HG03457 (cell line): ENCODE results near the gene KCND3.

Experiments used
- ATAC-seq: cut with Tn5 transposase; IDR thresholded peaks from one replicate; pipeline ENCODE4 v1.9.1; 2021; ENCODE audit warnings: moderate number of reproducible peaks; ENCODE audit not compliant: unreplicated experiment

KCND3 gene

DNA sequence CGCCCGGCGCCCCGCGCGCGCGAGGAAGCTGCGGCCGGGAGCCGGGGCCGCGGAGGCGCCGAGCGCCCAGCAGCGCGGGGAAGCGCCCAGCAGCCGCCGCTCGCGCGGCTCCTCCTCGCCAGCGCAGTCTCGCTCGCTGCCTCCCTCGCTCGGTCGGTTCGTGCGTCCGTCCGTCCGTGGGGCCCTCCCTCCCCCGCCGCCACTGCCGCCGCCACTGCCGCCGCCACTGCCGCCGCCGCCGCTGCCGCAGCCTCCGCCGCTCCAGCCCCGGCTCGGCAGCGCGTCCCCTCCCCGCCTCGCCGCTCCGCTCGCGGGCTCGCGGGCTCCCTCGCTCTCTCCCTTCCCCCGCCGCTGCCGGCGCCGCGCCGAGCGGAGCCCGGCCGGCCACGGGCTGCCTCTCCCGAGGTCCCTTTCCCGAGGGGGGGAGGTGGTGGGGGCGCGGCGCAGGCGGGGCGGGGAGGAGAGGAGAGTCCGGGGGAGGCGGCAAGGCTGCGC is at the start of gene KCND3:
Gene KCND3 (minus strand): TSS at position 138 of the 495 bp plus-strand sequence.
- ATAC-seq: no peak

DNA sequence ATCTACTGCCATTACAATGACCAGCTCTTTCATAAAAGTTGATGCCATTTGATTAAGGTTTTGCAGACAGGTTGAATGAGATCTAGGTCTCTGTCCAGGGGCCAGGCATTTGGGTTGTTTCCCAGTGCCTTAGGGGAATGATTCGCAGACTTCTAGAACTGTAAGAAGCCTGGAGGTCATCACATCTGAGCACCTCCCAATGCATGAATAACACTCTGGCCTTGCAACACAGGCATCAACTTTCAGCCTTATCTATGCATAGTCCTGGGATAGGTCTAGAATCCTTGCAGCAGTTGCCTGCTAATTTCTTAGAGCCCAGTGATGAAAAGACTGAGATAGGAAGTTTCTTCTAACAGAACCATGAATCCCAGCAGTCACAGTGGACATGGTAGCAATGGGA is 44.8 kb upstream of the KCND3 start:
- no peak for ATAC-seq

DNA sequence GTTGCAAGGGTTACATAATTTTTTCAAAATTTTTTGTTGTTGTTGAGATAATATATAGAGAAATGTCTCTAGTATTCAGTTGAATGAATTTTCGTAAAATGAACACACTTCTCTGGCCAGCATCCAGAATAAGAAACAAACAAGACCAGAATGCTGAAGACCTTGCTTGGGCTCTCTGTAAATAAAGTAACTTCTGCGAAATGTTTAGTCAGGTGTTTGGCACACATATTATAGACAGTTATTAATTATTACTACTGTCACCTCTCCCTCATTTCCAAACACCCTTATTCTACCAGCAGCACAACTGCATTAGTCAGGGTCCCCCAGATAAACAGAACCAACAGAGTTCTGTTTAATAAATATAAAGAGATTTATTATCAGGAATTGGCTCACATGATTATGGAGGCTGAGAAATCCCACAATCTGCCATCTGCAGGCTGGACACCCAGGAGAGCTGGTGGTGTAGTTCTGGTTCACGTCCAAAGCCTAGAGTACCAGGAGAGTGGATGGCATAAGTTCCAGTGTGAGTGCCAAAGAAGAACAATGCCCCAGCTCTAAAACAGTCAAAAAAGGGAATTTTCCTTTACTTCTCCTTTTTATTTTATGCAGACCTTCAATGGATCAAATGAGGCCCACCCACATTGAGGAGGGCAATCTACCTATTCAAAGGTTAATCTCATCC is 44.1 kb upstream of the KCND3 start:
- no peak for ATAC-seq

DNA sequence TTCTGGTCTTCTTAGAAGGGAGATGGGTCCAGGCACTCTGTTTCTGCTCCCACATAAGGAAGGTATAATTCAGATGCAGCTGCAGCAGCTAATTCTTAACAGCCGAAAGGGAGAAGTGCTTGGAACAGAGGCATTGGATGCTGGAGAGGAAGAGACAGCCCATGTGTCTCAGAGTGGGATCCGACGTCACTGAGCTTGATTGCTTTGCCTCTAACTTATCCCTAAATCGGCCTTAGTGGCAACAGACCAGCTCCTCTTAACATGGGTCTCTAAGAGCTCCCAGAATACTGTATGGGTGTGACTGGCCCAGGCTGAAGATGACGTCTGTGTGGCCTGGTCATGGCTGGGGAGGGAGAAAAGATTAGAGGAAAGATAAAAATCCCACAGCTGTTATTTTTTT is 40.7 kb upstream of the KCND3 start:
- ATAC-seq: no peak

DNA sequence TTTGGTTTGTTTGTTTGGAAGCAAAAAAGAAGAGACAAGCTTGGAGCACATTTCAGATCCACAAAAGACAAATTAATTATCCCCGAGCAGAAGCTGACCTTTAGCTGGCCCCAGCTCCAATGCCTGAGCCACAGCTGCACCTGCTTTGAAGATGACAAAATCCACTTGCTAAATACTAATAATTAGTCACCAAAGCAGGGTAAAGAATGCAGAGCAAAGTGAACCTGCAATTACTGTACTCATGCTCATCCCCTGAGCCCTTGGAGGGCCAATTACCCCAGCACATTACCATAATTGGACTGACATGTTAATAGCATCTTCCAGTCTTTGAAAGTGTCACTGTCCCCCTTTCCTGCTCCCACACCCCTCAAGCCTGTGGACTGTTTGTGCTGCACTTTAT is 38.2 kb upstream of the KCND3 start:
- ATAC-seq: no peak

DNA sequence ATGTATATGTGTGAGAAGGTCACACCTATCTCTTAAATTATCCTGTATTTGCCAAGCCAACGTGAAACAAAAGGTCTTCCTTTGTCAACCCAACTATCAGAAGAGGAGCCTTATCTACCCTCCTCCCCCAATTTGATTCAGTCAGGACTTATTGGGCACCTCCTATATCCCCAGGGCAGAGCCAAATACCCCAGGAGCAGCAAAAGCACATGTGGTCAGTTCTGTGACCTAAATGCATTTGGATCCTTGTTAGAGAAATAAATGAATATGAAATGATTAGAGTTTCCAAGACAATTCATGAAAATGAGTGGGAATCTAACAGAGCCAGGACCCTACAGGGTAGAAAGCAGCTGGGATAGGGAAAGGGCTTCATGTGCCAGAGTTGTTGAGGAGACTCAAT is 37.0 kb upstream of the KCND3 start:
- ATAC-seq: no peak

DNA sequence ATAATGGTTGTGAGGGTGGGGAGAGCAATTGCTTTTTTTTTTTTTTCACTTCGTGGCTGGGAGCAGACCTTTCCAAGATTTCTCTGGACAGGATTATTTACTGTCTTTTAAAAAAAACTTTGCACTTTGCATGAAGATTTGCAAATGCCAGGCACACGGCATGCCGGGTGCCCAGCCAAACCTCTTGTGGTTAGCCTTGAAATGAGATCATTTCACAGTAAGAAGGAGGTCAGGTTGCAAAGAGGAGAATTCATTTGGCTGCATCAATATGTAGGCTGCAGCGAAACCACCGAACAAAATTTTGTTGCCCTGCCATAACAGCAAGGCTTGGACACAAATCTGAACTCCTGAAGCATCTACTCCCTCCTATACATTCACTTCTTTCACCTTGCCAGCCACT is 36.5 kb upstream of the KCND3 start:
- ATAC-seq: no peak

DNA sequence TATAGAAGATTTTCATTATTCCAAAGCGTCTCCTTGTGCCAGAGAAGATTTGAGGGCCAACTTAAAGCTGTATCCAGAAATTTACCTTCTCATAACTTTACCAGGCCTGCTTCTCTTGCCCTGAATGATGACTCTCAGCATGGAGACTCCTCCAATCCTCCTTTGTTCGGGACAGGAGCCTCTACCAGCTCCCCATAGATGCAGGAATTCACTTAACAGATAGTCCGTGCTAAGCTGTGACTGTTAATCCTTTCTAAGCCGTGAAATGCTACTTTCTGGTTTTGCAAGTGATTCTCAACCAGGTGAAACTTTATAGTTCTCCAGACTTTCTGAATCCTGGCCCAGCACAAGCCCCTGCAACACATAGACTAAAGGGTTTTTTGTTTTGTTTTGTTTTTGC is 31.8 kb upstream of the KCND3 start:
- ATAC-seq: no peak

DNA sequence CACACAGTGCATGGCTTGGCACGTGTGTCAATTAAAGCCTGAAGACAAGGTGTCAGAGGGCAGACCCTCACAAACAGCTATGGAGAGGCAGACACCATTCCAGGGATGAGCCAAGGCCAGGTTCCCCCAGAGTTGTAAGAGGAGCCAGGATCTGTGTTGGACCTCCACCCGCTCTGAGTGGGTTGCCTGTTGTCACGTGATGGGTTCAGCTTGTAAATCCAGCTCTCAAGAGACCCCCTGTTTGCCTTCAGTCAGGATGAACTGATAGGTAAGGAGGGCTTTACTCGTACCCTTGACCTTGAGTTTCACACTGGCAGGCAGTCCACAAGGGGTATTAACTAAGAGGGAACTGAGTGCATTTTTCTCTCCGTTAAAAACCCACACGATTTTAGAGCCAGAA is 27.7 kb upstream of the KCND3 start:
- ATAC-seq: no peak

DNA sequence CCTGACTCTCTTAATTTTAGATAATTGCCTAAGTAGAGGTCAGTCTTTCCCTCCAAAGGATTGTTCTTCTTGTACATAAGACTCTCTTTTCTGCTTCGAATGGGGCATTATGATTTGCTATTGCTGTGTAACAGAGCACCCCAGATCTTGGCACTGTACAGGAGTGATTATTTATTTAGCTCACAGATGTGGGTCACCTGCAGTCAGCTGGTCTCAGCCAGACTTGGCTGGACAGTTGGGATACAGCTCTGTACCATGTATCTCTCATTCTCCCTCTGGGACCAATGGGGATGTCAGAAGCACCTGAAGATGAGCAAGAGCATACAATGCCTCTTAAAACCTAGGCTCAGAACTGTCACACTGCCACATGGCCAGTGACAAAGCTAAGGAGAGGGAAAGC is 23.4 kb upstream of the KCND3 start:
- ATAC-seq: no peak

DNA sequence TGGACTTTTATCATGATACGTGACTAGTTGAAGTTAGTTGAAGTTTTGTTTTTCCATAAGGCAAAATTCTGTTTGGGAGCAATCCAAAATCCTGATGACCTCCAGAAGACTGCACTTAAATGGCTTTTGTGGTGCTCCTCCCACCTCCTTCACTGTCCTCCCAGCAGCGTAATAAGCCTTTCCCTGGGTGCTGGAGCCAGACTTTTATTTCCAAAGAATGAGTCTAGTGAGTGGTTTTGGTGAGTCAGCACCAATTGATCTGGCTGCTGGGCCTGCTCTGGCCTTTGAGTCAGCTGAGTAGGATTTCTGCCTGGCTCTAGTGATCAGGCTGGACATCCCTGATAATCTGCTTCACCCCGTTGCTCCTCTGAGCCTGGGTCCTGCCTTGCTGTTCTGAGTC is 21.7 kb upstream of the KCND3 start:
- ATAC-seq: no peak

DNA sequence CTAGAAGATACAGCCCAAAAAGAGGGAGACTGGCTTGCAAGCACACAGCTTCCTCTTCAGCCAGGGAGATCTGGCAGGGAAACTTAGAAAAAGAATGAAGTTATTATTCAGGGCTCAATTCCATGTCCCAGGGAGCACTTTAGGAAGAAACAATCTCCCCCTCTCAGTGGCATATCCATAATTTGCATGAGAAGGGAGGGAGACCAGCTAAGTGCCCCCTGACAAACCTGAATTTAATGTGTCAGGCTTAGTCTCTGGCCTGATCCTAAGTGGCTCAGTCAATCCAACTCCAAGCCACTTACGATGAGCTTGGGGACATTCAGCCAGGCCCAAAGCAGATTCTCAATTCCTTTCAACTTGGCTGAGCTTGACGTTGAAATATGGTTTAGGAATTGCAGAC is 17.7 kb upstream of the KCND3 start:
- ATAC-seq: no peak

DNA sequence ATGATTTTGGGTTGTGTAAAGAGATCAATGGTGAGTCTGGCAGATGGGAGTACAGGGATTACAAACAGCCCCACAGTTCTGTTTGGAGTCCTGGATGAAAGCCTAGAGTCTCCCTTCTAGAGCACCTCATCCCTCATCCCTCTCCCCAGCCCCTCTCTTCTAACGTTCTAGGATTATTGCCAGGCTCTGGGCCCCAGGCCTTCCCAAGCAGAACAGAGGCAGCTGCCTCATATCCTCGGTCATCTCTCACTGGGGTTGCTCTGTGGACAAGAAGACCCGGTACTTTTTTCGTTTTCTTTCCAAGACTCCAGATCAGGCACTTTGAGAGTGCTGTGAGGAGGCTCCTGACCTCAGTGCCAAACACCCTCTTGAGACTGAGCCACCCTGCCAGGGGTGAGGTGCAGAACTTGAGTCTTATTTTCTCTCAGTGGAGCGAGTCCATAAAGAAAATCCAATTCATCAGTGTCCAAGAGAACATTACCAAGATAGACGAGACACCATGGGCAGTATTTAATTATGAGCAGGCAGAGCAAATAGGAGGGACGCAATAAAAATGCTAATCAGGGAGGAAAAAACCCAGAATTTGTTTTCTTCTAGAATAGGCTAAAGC is 17.1 kb upstream of the KCND3 start:
- no peak for ATAC-seq

DNA sequence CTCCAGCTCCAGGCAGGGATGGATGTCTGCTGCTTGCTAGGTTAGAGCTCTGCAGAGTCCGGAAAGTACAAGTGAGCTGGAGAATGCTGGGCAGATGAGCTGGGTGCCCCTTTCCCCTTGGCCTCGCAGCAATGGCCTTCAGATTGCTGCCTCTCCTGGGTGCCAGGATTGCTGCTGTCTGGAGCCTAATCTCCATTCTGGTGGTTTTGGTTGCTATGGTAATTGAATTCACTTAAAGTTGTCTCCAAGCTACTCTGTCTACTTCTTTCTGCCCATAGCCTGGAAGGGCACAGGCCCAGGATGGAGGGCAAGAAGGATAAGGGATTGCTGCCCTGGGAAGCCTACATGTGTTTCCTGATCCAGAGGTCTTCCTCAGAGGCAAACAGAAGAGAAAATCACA is 14.6 kb upstream of the KCND3 start:
- no peak for ATAC-seq

DNA sequence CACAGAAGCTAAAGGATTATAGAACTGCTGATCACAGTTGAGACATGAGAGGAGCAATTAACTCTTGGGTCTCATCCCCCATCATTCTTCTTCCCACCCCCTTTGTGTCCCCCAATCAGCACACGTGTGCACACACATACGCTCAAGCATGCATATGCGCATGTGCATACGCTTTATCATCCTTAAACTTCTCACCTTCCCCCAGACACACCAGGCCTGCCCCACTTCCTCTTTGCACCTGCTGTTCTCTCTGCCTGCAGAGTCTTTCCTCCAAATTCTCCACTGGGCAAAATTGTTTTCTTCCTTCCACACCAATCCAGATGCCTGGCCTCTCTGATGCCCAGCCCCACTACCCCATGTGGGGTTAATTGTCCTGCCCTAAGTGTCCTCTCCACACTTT is 13.0 kb upstream of the KCND3 start:
- ATAC-seq: no peak

DNA sequence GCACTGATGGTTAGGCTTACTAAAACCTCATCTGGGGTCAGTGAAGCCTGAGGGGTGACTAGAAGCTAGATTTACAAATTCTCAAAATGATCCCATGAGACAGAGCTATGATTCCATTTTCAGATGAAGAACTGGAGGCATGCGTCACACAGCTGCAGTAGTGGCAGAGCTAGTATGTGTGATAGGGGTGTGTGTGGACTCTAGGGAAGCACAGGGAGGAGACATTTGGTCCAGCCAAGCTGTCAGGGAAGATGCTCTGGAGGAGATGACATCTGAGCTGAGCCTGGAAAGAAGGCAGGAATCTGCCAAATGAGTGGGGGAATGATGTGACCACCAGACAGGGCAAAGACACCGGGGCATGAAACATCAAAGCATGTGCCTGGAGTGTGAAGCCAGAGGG is 12.0 kb upstream of the KCND3 start:
- ATAC-seq: no peak

DNA sequence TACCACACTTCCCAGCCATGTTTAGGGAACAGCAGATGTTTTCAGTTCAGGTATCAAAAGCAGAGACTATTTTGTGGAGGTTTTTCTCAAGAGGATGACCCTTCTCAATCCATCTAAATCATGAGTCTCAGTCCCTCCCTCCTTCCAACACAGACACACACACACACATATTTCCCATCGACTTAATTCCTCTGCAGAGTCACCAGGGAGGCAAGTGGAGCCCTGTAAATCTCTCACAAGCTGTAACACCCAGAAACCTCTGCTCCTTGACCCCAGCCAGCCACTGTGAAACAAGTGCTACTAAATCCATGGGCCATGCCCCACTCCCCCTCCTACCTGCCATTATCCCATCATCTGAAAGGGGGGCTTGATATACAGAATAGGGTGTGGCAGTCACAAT is 10.6 kb upstream of the KCND3 start:
- no peak for ATAC-seq

DNA sequence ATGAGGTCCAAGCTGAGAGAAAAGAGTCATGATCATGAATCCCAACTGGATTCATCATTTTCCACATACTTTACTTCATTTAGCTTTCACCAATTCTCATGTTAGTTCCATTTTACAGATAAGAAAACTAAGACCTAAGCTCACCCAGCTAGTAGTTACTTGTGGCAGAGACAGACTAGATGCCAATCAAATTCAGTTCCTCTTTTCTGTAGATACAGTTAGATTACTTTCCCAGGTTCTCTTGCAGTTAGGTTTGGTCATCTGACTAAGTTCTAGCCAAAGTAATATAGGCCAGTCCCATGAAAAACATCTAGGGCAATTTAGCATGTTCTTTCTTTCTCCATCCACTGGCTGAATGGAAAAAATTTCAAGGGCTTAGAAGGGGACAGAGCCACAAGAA is 8.9 kb upstream of the KCND3 start:
- ATAC-seq: no peak

DNA sequence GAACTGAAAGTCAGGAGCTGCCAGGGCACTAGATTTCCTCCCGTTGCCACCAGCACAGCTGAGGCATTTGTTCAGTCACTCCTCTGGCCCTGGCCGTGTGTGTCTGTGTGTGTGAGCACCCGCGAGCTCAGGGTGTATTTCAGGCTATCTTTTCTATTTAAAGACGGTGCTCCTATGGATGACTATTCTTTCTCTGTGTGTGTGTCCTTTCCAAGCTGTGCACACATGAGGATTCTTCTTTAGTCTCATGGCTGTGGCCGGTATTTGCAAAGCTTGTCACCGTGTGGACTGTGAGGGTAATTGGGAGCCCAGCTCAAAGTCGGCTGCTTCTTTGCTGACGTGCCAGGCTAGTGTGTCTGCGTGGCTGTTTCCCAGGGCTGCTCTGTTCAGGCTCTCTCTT is 3.0 kb upstream of the KCND3 start:
- no peak for ATAC-seq

DNA sequence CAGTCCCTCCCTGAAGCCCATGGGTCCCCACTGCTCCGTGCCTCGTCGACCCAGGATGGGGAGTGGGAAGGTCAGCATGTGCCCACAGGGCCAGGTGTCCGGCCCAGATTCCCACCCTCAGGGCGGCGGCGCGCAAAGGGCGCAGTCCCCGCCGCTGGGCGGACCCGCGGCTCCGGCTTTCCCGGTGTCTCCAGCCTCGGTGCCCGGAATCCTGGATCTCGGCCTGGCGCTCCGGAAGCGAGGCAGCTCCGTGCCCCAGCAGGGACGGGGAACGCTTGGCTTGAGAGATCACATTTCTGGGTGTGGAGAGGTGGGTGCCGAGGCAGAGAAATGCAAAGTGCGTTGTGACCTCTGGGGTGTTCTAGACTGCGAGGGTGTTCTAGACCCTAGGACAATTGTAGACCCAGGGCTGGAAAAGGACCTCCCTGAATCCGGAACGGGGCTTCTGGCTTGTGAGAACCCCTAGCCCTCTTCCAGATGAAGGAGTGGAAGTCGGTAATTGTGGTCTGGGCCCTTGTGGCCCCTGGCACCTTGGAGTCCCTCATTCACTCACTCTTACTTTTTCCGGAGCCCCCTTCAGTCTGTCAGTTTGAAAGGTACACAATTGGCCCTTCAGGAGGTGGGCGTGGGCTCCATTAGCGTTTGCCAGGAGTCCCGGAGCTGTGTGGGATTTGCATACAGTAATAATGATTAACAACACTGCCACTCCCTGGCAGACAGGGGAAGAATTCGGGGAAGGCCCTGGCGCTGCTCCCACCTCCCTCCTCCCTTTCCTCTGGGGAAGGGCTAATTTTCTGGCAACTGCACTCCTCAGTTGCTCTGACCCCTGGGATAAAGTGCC is 1.6 kb upstream of the KCND3 start:
- ATAC-seq: no peak

DNA sequence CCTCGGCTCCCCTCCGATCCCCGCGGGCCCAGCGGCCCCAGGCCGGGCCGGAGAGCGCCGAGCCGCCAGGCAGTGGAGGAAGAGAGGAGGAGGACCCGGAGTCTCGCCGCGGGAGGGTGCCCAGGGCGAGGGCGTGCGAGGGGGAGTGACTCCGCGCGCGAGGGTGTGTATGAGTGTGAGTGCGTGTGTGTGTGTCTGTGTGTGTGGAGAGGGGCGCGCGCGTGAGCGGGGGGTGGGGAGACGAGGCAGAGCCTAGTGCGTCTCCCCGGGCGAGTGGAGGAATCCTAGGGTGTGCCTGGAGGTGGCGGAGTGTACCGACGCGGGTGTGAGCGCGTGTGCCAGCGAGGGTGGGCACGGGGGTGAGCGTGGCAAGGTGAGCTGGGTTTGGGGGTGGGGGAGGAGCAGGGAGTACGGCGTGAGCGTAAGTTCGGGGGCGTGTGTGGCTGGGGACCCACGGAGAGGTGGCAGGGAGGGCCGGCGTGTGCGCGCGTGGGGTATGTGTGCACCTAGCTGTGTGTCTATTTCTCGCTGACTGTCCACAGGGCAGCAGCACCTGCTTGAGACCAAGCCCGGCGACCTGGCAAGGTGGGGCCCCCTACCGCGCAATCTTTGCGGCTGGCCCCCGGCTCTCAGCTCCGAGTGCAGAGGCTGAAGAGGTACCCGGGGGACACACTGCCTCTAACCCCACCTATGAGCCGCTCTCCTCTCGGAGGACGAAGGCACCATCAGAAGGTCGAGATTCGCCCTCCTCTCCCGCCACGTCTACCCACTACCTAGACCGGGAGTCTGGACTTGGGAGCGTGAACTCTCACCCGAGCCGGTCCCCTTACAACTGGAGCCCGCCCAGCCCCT is 784 bp upstream of the KCND3 start:
- ATAC-seq: no peak
